Activated T-helper 1 cell treated with Interleukin-2 at 50 U/mL for 16 hours (primary cell): Measurements from ENCODE around the gene SMYD3.

Source experiments
- DNase-seq: peaks from one replicate; pipeline ENCODE4 v3.0.0-alpha.2; 2020; ENCODE audit warnings: low read depth

The SMYD3 gene

DNA sequence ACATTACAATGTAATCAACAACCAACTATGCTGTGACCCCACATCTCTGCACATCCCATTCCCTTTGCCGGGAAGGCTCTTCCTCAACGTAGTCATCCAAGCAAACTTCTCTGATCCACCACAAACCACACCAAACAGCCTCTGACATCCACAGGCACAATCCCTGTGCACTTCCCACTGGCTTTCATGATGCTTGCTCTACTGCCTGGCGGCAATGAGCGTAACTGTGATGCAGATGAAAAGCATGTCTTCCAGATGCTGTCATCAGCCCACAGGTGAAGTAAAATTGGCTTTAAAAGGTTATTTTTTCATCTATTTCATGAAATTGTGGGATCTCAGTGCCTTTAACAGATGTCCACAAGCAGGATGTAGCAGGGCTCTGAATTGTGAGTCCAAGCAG lies 635.2 kb downstream of the SMYD3 start:
- DNase-seq, result no peak

DNA sequence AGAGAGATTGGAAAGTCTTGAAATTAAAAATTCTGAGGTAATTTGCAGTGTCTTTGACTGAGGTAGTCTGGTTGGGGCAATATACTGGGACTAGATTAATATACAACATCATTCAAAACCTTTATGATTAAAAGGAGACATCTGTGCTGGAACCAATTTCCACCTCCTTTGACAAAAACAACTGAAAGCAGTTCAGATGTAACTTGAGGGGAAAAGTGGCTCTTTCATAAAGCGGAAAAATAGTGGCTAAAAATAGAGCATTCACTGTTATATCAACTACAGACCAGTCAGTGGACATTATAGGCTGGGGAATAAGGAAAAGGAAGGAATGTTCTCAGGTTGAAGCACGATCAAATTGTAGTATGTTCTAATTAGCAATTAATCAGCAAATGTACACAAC lies 635.9 kb downstream of the SMYD3 start:
- DNase-seq, result no peak

DNA sequence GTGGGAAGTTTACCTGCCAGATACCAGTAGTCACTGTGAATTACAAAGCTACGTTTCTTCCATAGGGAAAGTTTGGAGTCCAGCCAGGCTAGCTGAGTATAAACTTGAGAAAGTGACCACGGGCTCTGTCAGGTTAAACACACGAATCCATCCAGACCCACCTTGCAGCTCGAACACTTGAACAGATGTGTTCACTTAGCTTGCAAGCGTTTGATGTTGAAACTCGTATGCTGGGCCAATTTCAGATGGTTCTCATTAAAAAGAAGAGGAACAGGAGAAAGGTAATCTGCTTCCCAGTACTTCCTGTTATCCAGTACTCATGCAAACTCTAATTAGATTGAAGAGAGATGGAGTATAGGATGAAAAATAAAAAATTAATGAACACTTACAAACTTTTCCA lies 636.4 kb downstream of the SMYD3 start:
- no peak for DNase-seq

DNA sequence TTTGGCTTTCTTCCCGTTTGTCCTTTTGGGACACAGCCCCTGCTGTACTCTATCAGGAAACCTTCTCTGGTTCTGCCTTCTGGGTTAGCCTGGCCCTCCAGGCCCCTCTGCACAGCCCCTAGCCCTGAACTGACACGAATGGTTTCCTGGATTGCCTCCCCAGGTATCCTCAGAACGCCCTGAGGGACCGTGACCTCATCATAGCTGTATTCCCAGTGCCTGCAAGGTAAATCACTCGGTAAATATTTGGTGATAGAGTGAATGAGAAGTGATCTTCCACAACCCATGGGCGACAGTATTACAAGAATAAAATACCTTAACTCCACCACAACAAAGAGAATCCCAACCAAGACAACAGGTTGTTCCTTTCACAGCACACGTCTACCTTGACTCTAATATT lies 637.2 kb downstream of the SMYD3 start:
- no peak for DNase-seq

GRCh38 chr1:245867738-245868137 lies 639.3 kb downstream of the SMYD3 start:
- no peak for DNase-seq

- DNase-seq, result no peak
Measured at GRCh38 chr1:245864872-245865271, 642.2 kb downstream of the SMYD3 start.

- DNase-seq, result no peak
Measured at GRCh38 chr1:245863566-245864184, 643.4 kb downstream of the SMYD3 start.

- no peak for DNase-seq
Measured at GRCh38 chr1:245862812-245863540, 644.1 kb downstream of the SMYD3 start.

DNA sequence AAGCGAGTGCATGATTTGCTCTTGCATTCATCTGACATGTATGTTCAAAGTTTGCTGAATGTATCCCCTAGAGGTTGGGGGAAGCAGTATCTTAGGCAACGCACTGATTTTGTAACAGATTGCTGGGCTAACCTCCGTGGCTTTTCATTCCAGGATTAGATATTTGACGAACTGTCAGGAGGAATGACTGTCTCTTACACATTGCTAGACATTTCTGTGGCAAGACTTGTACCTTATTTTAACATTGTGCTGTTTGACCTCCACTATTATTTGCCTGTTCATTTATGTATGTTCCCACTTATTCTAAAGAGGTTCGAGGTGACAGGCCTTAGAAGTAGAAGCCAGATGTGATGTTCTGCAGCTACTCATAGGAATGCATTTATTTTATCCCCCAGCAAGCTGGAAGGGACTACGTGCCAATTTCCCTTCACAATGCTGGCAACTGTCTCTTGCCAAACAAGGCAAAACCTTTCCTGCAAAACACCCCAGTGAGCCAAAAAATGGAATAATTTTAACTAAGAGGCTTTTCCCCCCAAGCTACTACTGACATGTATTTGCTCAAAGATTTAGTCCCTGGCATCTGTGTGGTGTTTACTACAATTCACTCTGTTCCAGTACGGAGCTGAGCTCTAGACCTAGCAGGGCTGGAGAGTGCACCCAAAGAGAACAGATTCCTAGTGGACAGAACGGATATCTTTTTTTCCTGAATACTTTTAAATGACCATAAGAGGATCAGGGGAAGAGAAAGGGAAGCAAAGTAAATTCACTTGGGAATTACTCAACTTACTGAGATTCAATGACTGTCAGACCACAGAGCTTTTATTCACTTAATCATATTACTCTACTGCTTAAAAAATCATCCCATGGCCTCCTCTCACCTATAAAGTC lies 646.2 kb downstream of the SMYD3 start:
- no peak for DNase-seq

DNA sequence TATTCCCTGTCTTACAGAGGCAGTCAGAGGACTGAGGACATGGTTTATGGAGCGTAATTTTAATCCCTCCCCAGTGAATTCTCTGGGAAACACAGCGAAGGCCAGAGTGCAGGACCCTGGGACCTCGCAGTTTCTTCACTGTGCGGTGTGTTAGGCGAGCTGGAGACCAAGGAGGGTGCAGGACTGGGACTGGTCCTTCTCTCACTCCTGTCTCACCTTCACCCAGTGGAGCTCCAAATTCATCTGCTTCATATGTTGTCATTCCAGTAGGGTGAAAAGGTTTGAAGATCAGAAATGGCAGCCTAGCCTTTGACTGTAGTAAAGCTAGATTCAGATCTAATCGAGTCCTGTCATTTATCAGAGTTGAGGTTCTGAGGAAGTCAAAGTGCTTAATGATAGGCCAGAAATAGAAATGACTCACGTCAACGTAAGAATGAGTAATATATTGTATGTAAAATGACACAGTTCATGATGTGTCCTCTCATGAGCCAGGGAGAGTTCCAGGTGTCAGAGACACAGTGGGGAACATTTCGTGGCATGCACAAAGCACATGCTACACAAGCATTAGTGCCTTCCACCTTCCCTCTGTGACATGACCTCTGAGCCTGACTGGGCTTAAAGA lies 647.5 kb downstream of the SMYD3 start:
- DNase-seq, result no peak

DNA sequence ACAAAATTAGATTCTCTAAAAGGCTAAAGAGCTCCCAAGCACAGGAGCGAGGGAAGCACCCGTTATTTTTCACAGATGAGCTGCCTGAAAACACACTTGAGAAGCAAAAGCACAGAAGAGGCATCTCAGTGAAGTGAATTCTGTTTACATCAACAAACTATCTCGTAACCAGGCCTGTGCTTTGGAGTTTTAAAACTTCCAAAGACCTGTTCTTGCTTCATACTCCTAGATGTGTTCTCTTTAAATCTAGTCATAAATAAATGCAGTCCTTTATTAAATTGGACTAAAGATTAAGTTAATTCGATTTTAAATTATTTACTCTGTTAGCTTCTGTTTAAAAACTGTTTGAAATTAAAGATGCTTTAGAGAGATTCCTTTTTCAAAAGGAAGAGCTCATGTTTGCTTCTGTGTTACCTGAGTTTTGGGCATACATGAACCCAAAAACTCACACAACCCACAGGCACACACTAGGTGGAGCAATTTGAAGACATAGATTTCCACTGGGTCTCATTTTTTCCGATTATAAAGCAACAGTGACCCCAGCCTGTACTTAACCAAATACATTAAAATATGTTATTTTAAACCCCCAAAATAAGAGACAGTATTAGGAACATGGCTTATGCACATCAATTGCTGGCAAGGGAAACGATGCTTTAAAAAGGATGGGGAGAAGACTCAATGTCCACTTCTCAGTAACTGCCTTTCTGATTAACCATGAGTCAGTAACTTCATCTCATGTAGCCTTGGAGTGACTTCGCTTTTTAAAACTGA lies 648.2 kb downstream of the SMYD3 start:
- no peak for DNase-seq

- DNase-seq, result no peak
Measured at GRCh38 chr1:245858022-245858721, 648.9 kb downstream of the SMYD3 start.

- DNase-seq, result no peak
Measured at GRCh38 chr1:245856944-245857531, 650.0 kb downstream of the SMYD3 start.

GRCh38 chr1:245855846-245856730 lies 651.0 kb downstream of the SMYD3 start:
- DNase-seq, result no peak

- DNase-seq, result no peak
Measured at GRCh38 chr1:245853291-245853690, 653.8 kb downstream of the SMYD3 start.

DNA sequence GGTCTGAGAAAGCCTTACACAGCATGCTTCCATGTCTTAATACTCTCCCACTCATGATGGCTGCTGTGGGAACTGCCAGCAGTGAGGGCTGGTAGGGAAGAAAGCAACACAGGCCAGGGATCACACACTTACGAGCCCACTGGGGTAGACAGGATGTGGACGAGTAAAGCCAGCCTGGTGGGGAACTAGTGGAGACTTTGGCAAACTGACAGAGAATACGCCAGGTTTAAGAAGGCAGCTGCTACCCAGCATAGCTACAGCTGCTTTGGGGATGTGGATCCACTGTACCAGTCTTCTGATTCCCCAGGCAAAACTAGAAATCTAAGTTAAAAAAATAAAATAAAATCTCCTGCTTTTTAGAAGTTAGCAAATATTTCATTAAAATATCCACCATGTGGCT lies 664.0 kb downstream of the SMYD3 start:
- no peak for DNase-seq

GRCh38 chr1:245842106-245842505 lies 665.0 kb downstream of the SMYD3 start:
- no peak for DNase-seq

- no peak for DNase-seq
Measured at GRCh38 chr1:245840971-245841370, 666.1 kb downstream of the SMYD3 start.

DNA sequence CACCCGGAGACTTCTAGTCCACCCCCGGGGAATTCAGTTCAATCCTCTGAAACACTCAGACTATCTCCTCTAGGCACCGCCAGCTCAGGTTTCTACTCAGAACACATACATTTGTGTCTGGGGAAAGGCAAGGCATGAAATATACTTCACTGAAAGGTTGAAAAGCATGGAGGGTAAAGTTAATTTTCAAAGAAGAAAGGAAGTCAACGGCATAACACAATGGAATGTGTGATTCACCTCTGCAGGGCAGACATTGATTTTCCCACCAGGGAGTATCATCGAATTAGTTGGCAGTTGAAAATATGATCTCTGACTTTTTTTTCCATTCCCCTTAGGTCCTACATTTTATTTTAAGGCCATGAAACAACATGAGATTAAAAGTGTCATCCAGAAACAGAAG lies 669.4 kb downstream of the SMYD3 start:
- no peak for DNase-seq

GRCh38 chr1:245835386-245835785 lies 671.7 kb downstream of the SMYD3 start:
- no peak for DNase-seq
